GM18520 (cell line): ENCODE results near the gene SSBP3.
A peak's percentile ranks its signal among the peaks of the same experiment; 100 is the strongest.
"Not testable (repeated sequence)": the region's sequence is repeated elsewhere in the genome, so short reads cannot be mapped to it uniquely, and the experiment has no call there.

Experiments
- ATAC-seq: cut with Tn5 transposase; IDR thresholded peaks from one replicate; pipeline ENCODE4 v1.9.1; 2021; ENCODE audit not compliant: unreplicated experiment

The SSBP3 gene

GRCh38 chr1:54406339-54407153 lies at the start of gene SSBP3:
TSS of gene SSBP3 (minus strand) at chr1:54406394.
- ATAC-seq, result peak; percentile 79

DNA sequence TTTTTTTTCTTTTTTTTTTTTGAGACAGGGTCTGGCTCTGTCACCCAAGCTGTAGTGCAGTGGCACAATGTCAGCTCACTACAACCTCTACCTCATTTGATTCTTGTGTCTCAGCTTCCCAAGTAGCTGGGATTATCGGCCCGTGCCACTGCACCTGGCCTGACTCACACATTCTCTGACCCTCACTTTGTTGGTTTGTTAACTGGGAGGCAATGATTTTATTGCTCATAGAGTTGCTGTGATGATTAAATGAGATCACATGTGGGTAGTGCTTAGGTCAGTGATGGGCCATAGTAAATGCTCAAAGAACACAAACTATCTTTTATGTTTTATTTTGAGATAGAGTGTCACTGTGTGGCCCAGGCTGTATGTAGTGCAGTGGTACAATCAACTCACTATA lies 47.3 kb upstream of the SSBP3 start:
- no peak for ATAC-seq

DNA sequence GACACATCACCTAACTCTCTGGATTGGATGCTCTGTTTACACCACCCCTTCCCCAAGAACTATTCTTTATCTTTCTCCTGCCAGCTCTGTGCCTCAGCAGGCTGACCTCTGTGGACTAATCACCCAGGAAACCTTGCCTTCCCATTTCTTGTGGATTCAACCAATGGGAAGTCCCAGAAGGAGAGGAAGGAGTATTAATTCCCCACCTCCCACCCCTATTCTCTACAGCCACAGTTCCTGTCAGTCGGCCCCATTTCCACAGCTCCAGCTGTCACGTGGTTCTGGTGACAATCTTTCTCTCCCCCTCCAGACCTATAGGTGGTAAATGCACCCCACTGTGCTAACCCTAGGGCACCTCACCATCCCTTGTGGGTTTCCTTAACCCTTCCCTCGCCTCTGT lies 46.8 kb upstream of the SSBP3 start:
- ATAC-seq, result no peak

- not testable (repeated sequence) for ATAC-seq
These were observed 43.2 kb upstream of the SSBP3 start for GRCh38 chr1:54449431-54449830.

- ATAC-seq, result not testable (repeated sequence)
These were observed 42.6 kb upstream of the SSBP3 start for GRCh38 chr1:54448801-54449200.

- ATAC-seq, result not testable (repeated sequence)
These were observed 40.9 kb upstream of the SSBP3 start for GRCh38 chr1:54447081-54447480.

- ATAC-seq, result no peak
These were observed 36.0 kb upstream of the SSBP3 start for GRCh38 chr1:54442185-54442584.

DNA sequence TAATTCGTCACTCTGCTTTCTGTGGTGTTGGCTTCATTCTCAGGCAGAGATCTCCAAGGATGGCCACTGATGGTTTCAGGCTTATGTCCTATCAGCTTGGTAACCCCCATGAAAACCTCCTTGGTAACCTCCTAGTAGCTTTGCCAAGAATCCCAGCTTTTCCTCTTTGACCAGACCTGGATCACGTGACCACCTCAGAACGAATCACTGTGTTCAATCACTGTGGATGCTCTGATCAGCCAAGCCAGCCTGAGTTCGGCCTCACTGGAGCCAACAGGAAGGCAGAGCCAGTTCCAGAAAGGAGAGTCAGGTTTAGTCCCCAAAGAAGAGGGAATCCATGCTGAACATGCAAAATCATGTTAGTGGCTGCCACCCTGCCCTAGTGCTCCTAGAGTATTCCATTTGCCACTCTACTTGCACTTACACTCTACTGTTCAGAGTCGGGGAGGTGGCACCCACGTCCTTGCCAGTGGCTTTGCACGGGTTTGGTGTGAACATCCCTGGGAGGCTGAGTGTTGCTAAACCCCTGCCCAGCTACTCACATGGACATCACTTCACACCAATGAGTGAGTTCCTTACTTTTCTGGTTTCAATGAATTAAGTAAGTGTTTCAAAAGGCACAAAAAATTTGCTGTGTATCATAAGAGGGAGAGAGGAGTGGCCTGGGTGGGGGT lies 33.5 kb upstream of the SSBP3 start:
- ATAC-seq, result no peak

GRCh38 chr1:54437783-54438182 lies 31.6 kb upstream of the SSBP3 start:
- ATAC-seq, result no peak

DNA sequence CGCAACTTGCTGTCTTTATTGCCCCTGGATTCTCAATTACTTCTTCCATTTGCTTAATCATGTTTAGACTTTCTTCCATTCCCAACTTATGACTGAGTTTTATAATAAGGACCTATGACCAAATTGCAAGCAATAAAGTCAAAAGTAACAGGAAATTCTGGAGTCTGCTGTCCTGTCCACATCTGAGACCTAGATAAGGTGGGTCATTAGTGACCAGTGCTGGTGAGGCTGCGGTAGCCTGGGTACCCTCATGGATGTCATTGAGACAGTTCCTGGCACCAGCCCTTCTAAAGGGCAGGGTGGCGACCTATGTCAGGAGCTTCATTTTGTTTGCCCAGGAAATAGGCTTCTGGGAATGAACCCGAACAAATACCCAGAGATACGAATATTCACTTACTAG lies 30.6 kb upstream of the SSBP3 start:
- ATAC-seq, result no peak

- ATAC-seq, result no peak
These were observed 23.6 kb upstream of the SSBP3 start for GRCh38 chr1:54429838-54430237.

DNA sequence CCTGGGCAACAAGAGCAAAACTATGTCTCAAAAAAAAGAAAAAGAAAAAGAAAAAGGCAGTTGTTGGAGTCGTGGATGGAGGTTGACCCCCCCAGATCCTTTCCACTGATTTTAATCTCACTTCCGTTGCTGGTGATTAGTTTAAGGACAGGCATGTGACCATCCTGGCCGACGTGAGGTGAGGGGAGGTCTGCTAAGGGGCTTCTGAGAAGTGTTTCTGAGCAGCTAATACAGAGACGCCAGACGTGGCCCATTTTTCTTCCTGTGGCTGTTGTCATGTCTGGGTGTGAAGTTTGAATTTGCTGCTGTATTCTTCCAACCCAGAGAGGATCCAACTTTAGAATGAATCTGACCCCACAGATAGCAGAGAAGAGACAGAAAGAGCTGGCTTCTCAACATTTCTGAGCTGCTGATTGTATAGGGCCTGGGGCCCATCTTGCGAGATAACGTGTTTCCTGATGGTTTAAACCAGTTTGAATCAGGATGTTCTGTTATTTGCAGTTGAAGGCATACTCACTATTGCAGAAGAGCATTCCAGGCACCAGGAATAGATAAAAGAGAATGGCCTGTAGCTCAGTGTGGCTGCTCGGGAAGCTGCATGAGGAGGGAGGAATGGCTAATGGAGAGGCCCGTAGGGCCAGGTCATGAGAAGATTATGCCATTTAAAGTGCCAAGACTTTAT lies 22.8 kb upstream of the SSBP3 start:
- no peak for ATAC-seq

GRCh38 chr1:54425152-54425584 lies 19.0 kb upstream of the SSBP3 start:
- ATAC-seq, result no peak

GRCh38 chr1:54424398-54424797 lies 18.2 kb upstream of the SSBP3 start:
- no peak for ATAC-seq

DNA sequence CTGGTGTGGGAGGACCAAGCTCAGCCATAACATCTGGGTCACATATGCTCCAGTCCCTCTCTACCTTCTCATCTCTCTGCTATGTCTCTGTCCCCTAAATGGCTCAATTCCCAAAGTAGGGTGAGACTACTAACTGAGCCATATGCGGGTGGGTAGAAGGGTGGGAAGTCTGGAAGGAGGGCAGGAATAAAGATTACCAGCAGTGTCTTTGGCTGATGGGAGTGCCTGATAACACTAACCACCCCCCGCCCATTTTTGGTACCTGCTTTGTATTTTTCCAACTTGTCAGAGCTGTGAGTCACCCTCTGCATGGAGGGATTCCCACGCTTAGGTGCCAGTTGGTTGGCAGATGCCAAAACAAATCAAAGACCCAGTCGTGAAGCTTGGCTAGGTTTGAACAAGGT lies 14.9 kb upstream of the SSBP3 start:
- no peak for ATAC-seq

DNA sequence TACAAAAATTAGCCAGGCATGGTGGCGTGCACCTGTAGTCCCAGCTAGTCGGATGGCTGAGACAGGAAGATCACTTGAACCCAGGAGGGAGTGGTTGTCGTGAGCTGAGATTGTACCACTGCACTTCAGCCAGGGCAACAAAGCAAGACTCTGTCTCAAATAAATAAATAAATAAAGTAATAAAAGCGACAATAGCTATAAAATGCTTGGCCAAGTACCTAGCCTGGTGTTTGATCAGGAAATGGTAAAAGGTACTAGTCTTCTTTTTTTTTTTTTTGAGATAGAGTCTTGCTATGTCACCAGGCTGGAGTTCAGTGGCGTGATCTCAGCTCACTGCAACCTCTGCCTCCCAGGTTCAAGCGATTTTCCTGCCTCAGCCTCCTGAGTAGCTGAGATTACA lies 12.4 kb upstream of the SSBP3 start:
- ATAC-seq, result not testable (repeated sequence)

DNA sequence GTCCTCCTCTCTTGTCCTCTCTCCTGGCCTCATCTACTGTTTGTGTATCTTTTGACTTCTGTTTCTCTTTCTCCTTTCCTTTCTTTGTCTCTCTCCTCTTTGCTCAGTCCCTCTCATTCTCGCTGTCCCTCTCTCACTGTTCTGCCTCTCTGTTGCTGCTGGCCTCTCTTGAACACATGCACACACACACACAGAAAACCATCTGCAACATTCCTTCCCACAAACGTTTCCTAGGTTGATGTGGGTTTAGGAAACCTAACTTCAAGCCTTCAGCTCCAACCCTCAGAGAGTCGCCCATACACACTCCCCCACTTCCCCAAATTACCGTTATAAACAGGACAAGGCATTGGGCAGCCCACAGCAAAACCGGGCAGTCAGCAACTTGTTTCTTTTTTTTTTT lies 10.9 kb upstream of the SSBP3 start:
- no peak for ATAC-seq

- ATAC-seq, result no peak
These were observed 10.2 kb upstream of the SSBP3 start for GRCh38 chr1:54416435-54416834.

DNA sequence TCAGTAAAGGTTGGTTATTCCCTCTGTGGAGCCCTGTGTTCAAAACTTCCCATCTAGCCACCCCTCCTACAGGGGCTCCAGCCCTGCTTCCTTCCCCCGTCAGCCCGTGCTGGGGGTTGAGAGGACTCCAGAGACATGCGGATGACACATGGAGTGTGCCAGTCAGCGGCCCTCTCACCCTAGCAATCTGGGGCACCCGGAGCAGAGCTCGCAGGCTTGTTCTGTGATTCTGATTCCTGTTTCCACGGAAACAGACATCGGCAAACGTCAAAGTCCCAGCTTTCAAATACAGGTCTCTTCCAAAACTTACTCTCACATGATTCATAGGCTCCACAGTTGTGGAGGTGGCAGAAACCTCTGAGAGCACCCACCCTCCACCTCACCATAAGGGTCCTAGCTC lies 9.8 kb upstream of the SSBP3 start:
- no peak for ATAC-seq

DNA sequence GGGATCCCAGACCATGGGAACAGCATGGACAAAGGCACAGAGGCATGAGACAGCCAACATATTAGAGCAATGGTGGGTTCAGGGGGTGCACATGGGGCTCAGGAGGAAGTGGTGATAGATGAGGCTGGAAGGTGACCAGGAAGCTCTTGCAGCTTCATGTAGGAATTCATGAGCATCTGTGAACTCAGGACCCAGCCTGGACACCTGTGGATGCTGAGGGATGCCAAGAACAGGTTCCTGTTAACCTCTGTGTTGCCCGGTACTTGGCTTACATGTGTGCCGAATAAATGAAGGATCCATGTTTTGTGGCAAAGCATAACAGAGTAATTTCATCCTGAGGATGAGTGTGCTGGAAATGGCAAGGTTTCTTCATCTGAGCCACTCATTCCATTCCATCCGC lies 9.3 kb upstream of the SSBP3 start:
- no peak for ATAC-seq

DNA sequence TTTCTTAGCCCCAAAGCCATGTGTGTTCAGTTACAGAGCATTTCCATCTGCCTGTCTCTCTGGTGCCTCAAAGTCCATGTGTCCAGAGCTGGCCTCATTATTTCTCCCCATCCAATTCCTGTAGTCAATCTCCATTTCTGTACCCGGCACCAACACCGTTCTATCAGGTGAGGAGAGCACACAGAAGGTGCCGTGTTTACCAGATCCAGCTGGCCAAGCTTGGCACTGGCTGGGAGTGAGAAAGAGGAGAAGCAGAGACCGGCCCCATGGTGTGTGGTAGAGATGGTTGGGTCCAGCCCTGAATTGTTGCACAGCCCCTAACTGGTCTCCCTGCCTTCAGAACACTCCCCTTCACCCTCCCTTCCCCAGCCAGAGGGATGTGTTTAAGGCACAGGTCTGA lies 7.5 kb upstream of the SSBP3 start:
- ATAC-seq, result no peak

- ATAC-seq, result no peak
These were observed 7.1 kb upstream of the SSBP3 start for GRCh38 chr1:54413295-54413694.
